DLD1 (cell line): ENCODE measurements around the gene ELOA2.
"Not testable (repeated sequence)": the region's sequence is repeated elsewhere in the genome, so short reads cannot be mapped to it uniquely, and the experiment has no call there.

Experiments used
- in situ Hi-C: cut with HindIII; loops from 2 replicates; pipeline ENCODE4 v1.10.0; 2017; ENCODE audit warnings: low sequenced_read_pairs

ELOA2 gene

DNA sequence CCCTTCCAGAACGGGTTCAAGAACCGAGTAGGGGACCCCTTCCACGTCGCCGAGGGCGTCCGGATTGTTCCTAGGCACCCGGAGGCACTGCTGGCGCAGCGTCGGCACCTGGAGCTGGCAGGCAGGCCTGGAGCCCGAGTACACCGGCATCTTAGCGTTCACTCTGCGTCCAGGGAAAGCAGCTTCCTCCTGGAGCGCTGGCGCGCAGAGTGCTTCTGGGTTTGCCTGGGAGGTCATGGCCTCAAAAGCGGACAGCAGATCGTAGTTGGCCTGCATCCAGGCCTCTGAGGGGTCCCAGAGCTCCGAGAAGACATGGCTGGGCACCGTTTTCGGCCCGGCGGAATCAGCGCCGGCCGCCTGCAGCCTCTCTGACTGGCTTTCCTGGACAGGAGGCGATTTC is 12.6 kb downstream of the ELOA2 start:
- in situ Hi-C loops = not testable (repeated sequence)

DNA sequence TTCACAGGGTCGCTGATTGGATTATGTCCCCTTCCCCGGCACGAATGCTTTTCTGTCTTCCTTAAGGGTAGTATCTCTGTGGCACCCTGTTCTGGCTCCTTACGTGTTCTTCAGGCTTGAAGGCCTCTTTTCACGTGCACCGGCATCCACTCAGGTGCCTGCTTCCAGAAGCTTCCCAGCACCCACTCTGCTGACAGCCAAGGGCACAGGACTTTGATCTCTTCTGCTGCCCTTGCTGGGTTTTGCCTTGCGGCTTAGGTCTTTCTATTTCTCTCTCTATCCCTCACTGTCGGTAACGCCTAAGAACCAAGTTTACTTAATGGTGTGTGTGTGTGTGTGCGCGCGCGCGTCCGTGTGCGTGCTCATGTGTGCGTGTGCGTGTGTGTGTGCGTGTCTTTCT is 14.7 kb downstream of the ELOA2 start:
- in situ Hi-C loops = not testable (repeated sequence)

DNA sequence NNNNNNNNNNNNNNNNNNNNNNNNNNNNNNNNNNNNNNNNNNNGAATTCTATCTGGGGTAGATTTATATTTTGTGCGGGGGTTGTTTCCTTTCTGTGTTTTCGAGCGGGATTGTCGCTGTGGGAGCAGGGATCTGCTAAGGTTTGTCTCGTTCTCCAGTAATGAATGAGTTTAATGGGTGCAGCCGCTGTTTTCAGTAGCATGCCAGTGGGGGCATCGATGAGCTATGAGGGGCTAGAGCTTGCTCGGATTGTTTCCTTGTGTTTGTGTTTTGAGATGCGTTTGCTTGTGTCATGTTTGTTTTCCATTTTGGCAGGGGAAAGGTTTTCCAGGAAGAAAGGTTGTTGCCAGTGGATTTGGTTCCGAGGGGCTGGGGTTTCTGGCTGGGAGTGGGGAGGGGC is 15.6 kb downstream of the ELOA2 start:
- in situ Hi-C loops = not testable (repeated sequence)
